Measurements from ENCODE around the gene GP5. TPM values are rescaled to one million over a fixed set of nuclear protein-coding genes. Genes with fewer than 3 reads are reported as not detected.

Gene GP5
- total and polyA plus RNA-seq, 9 of the 15 experiments (the other 6 are each of a cell fraction or from before 2014, with no cell fraction given) = 0.03 to 0.04 (median 0.04) TPM; not detected in 6

DNA sequence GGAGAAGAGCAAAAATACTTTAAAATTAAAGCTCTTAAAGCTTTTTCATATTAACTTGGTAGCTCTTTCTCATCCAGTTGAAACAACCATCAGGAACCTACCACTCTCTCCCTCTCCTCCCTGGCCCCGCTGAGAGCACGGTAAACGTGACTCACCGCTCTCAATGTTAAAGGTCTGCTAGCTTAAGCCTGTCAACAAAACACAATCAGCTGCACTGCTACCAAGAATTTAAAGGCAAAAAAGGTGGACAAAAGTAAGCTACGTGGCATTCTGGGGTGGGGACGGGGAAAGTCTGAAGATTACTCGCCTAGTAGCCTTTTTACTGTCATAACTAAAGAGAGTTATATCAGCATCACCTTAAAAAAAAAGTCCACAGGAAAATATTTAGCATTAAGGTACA lies 8.4 kb upstream of the GP5 start:
- no peak overlapping the region for H3K4me2 ChIP-seq (ENCODE audit: insufficient read depth, low read length)
- WGBS (ENCODE audit: insufficient coverage, low coverage, missing lambda C conversion rate) = 41% methylated on average over 7 of the region's 7 CpGs
- DNase-seq (ENCODE audit: extremely low read depth in 1 of 4, low spot score in 3 of 4) (peak in 1 of 4 experiments; percentile 42), FAIRE-seq (peak; percentile 26), ATAC-seq (peak; percentile 83)
- H2AFZ ChIP-seq (ENCODE audit: low read depth, low read length) = no peak overlapping the region
- no peak overlapping the region for H3K27ac ChIP-seq (ENCODE audit: extremely low read depth, low read depth, low read length)
- ChIA-PET CTCF (ENCODE audit: low intra/inter-chr PET ratio) (no interaction called here), POLR2A (interaction anchor here (0.6 to 1.0 kb wide), 4 partner anchors 9 to 856 kb away, joined by 3 read pairs; partner anchors contain the start of gene GP5)
- no peaks in the 10 kb centered on the region for H4K20me1 ChIP-seq (replicated peaks; ENCODE audit: control insufficient read depth, insufficient read depth, low read length)
- intact Hi-C loops (cut with micrococcal nuclease) (no loop called here), in situ Hi-C loops (cut with MboI) (no loop called here)
- no peak overlapping the region for H3K9ac ChIP-seq (ENCODE audit: insufficient read depth in 1 of 2, low read depth in 2 of 2, low read length in 2 of 2)
- no TSS peak for BruUV-seq (replicated peaks)
- no peaks in the 10 kb centered on the region for H3K4me1 ChIP-seq (replicated peaks in 1 of 2; ENCODE audit: control insufficient read depth in 2 of 2, insufficient read depth in 2 of 2, low read length in 2 of 2)
- H3K36me3 ChIP-seq (ENCODE audit: control insufficient read depth, insufficient read depth, low read length) = peaks cover 57% of the 10 kb centered on the region
- H3K79me2 ChIP-seq (ENCODE audit: control insufficient read depth, insufficient read depth, low read length) = no peaks in the 10 kb centered on the region
- no peaks in the 10 kb centered on the region for H3K27me3 ChIP-seq (ENCODE audit: control insufficient read depth in 2 of 2, insufficient read depth in 2 of 2, low read length in 2 of 2)
- H3K4me3 ChIP-seq = no peak overlapping the region
- H3K9me1 ChIP-seq (ENCODE audit: control insufficient read depth, insufficient read depth, low read length) = no peaks in the 10 kb centered on the region
- no peaks in the 10 kb centered on the region for H3K9me3 ChIP-seq (replicated peaks; ENCODE audit: control insufficient read depth, insufficient read depth, low read depth, low read length)
- TF ChIP-seq, protein P1, sequence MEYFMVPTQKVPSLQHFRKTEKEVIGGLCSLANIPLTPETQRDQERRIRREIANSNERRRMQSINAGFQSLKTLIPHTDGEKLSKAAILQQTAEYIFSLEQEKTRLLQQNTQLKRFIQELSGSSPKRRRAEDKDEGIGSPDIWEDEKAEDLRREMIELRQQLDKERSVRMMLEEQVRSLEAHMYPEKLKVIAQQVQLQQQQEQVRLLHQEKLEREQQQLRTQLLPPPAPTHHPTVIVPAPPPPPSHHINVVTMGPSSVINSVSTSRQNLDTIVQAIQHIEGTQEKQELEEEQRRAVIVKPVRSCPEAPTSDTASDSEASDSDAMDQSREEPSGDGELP (CRISPR knock-in tag; IDR thresholded peaks at IDR 0.05; ENCODE audit: borderline replicate concordance) = peak; percentile 68
- no peak for TF ChIP-seq MCM5 (IDR thresholded peaks at IDR 0.05; ENCODE audit: low read depth)
- no peak for TF ChIP-seq KLF6 (CRISPR knock-in tag; IDR thresholded peaks at IDR 0.05; ENCODE audit: borderline replicate concordance)
- TF ChIP-seq, protein P2, sequence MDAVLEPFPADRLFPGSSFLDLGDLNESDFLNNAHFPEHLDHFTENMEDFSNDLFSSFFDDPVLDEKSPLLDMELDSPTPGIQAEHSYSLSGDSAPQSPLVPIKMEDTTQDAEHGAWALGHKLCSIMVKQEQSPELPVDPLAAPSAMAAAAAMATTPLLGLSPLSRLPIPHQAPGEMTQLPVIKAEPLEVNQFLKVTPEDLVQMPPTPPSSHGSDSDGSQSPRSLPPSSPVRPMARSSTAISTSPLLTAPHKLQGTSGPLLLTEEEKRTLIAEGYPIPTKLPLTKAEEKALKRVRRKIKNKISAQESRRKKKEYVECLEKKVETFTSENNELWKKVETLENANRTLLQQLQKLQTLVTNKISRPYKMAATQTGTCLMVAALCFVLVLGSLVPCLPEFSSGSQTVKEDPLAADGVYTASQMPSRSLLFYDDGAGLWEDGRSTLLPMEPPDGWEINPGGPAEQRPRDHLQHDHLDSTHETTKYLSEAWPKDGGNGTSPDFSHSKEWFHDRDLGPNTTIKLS (IDR thresholded peaks at IDR 0.05; ENCODE audit: borderline replicate concordance, low read depth) = peak; percentile 90
- TF ChIP-seq POLR3A (IDR thresholded peaks at IDR 0.05; ENCODE audit: borderline replicate concordance, extremely low read depth, insufficient read depth, insufficient read length) = no peak
- TF ChIP-seq TCF7L2 (IDR thresholded peaks at IDR 0.05; ENCODE audit: low read depth, low read length) = no peak
- no peak for TF ChIP-seq ARID2 (IDR thresholded peaks at IDR 0.05)
- TF ChIP-seq ZNF830 (CRISPR knock-in tag; IDR thresholded peaks at IDR 0.05) = no peak
- TF ChIP-seq, protein P3, sequence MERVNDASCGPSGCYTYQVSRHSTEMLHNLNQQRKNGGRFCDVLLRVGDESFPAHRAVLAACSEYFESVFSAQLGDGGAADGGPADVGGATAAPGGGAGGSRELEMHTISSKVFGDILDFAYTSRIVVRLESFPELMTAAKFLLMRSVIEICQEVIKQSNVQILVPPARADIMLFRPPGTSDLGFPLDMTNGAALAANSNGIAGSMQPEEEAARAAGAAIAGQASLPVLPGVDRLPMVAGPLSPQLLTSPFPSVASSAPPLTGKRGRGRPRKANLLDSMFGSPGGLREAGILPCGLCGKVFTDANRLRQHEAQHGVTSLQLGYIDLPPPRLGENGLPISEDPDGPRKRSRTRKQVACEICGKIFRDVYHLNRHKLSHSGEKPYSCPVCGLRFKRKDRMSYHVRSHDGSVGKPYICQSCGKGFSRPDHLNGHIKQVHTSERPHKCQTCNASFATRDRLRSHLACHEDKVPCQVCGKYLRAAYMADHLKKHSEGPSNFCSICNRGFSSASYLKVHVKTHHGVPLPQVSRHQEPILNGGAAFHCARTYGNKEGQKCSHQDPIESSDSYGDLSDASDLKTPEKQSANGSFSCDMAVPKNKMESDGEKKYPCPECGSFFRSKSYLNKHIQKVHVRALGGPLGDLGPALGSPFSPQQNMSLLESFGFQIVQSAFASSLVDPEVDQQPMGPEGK (CRISPR knock-in tag; IDR thresholded peaks at IDR 0.05; ENCODE audit: borderline replicate concordance) = no peak
- TF ChIP-seq, protein P4, sequence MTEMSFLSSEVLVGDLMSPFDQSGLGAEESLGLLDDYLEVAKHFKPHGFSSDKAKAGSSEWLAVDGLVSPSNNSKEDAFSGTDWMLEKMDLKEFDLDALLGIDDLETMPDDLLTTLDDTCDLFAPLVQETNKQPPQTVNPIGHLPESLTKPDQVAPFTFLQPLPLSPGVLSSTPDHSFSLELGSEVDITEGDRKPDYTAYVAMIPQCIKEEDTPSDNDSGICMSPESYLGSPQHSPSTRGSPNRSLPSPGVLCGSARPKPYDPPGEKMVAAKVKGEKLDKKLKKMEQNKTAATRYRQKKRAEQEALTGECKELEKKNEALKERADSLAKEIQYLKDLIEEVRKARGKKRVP (CRISPR knock-in tag; IDR thresholded peaks at IDR 0.05) = no peak
- no peak for TF ChIP-seq MAFK (IDR thresholded peaks at IDR 0.05; ENCODE audit: low read length)
- TF ChIP-seq GABPA (tag; conservative IDR thresholded peaks at IDR 0.05; ENCODE audit: low read depth) = no peak
- TF ChIP-seq, protein P5, sequence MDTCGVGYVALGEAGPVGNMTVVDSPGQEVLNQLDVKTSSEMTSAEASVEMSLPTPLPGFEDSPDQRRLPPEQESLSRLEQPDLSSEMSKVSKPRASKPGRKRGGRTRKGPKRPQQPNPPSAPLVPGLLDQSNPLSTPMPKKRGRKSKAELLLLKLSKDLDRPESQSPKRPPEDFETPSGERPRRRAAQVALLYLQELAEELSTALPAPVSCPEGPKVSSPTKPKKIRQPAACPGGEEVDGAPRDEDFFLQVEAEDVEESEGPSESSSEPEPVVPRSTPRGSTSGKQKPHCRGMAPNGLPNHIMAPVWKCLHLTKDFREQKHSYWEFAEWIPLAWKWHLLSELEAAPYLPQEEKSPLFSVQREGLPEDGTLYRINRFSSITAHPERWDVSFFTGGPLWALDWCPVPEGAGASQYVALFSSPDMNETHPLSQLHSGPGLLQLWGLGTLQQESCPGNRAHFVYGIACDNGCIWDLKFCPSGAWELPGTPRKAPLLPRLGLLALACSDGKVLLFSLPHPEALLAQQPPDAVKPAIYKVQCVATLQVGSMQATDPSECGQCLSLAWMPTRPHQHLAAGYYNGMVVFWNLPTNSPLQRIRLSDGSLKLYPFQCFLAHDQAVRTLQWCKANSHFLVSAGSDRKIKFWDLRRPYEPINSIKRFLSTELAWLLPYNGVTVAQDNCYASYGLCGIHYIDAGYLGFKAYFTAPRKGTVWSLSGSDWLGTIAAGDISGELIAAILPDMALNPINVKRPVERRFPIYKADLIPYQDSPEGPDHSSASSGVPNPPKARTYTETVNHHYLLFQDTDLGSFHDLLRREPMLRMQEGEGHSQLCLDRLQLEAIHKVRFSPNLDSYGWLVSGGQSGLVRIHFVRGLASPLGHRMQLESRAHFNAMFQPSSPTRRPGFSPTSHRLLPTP (IDR thresholded peaks at IDR 0.05; ENCODE audit: borderline replicate concordance, extremely low read depth, insufficient read length) = no peak
- no peak for TF ChIP-seq ZNF354B (CRISPR knock-in tag; IDR thresholded peaks at IDR 0.05)

Data from K562 (cell line).